Breast epithelium (tissue), 4 donors: ENCODE results near the gene TMEM87B. TPM values are rescaled to one million over a fixed set of nuclear protein-coding genes. Genes with fewer than 3 reads are reported as not detected.
"Not testable (repeated sequence)": the region's sequence is repeated elsewhere in the genome, so short reads cannot be mapped to it uniquely, and the experiment has no call there.

Source experiments
- DNase-seq, 2 donors: peaks; one replicate each; pipeline ENCODE4 v3.0.0-alpha.2; 2019; ENCODE audit warnings: low spot score in 2 of 2
- H3K27ac ChIP-seq, 2 donors: fragments of 200-600 bp; sonication (generic) in 1 of 2; one replicate each; pipeline ENCODE4 v1.5.1; 2016 to 2019; ENCODE audit warnings: mild to moderate bottlenecking in 1 of 2
- H3K27me3 ChIP-seq, 2 donors: fragments of 200-600 bp; sonication (generic) in 1 of 2; one replicate each; pipeline versions ENCODE4 v1.5.1 to v1.6.0; 2017 to 2019; ENCODE audit warnings: control low read depth in 1 of 2, mild to moderate bottlenecking in 1 of 2
- H3K36me3 ChIP-seq: fragments of 200-600 bp; one replicate; pipeline ENCODE4 v1.5.1; 2019
- H3K4me1 ChIP-seq, 2 donors: fragments of 200-600 bp; sonication (generic); one replicate each; pipeline ENCODE4 v1.5.1; 2016 to 2019; ENCODE audit warnings: control low read depth in 1 of 2
- H3K4me3 ChIP-seq, 3 donors: fragments of 200-600 bp; sonication (generic); 1 replicate in 2 of 3; 2 replicates in 1 of 3; pipeline ENCODE4 v1.5.1; 2016 to 2019; ENCODE audit warnings: mild to moderate bottlenecking in 3 of 3, moderate library complexity in 2 of 3
- H3K9me3 ChIP-seq, 2 donors: fragments of 200-600 bp; sonication (generic) in 1 of 2; one replicate each; pipeline ENCODE4 v1.5.1; 2016 to 2019; ENCODE audit warnings: control low read depth in 1 of 2
- CTCF ChIP-seq, 3 donors: fragments of 450-650 bp; IDR thresholded peaks; one replicate each; pipeline ENCODE4 v1.5.1; 2016 to 2017; ENCODE audit warnings: antibody characterized with exemption in 3 of 3, mild to moderate bottlenecking in 3 of 3, moderate library complexity in 3 of 3
- POLR2A ChIP-seq: fragments of 450-650 bp; IDR thresholded peaks from one replicate; pipeline ENCODE4 v1.6.1; 2016; ENCODE audit warnings: antibody characterized with exemption, mild to moderate bottlenecking, moderate library complexity
- POLR2AphosphoS5 ChIP-seq, 3 donors: sonication (generic); formaldehyde crosslinking; IDR thresholded peaks; one replicate each; pipeline ENCODE4 v1.6.1; 2017; ENCODE audit warnings: antibody characterized with exemption in 3 of 3
- intact Hi-C: fragments of 100-400 bp; cut with DNase I; formaldehyde crosslinking; loops from one replicate; pipeline ENCODE4 v1.15.1; 2023; ENCODE audit warnings: low total_unique reads
- total RNA-seq, 3 donors: library from RNA; depleted of rRNA; stranded (reverse); fragments of >200 nt; gene quantifications; one replicate each; pipeline ENCODE4 v1.1.0, GENCODE V29; 2016

The TMEM87B gene
- total RNA-seq, 3 donors from 2014 or later, result 16.2 to 52.0 (median 38.3) TPM

DNA sequence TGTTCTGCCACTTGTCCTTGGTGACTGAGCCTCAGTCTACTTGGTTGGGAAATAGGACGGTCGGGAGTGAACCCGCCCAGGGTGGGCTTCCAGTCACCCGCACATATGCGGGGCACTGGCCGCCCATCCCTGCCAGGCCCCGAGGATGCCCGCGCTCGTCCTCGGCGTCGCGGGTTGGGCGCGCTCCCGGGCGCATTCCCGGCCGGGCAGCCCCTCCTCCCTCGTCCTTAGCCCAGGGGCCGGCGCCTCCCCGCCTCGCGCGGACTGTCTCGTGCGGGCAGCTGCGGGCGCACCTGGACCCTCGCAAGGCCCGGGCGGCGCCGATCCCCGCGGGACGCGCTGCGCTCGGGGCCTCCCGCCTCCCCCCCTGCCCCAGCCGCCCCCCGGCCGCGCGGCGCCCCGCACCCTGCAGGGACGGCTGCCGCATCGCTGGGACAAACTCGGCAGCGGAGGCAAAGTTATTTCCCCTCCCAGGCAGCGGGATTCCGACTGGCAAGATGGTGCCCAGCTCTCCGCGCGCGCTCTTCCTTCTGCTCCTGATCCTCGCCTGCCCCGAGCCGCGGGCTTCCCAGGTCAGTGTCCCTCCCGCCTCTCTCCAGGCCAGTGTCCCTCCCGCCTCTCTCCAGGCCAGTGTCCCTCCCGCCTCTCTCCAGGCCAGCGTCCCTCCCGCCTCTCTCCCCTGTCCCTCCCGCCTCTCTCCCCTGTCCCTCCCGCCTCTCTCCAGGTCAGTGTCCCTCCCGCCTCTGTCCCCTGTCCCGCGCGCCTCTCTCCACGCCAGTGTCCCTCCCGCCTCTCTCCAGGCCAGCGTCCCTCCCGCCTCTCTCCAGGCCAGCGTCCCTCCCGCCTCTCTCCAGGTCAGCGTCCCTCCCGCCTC lies 83.3 kb downstream of the TMEM87B start, which contains the start of gene FBLN7:
Gene FBLN7 (plus strand): TSS at position 227 of the 874 bp plus-strand sequence. CDS start 271 bp downstream, at position 498.
- TF ChIP-seq POLR2A, result no peak
- TF ChIP-seq CTCF (IDR thresholded peaks at IDR 0.05), result no peak
- TF ChIP-seq POLR2AphosphoS5 (IDR thresholded peaks at IDR 0.05), result no peak
- Histone ChIP-seq H3K27ac (peak within 1 kb of the TSS; percentile 60 to 87), H3K9me3 (no peaks in the 10 kb centered on the region), H3K4me3 (peak within 1 kb of the TSS; percentile 53 to 96 (median 61)), H3K27me3 (no peaks in the 10 kb centered on the region), H3K36me3 (no peaks in the 10 kb centered on the region), H3K4me1 (no peaks in the 10 kb centered on the region)
- intact Hi-C loops, result no loop called here
- DNase-seq, result no peak

DNA sequence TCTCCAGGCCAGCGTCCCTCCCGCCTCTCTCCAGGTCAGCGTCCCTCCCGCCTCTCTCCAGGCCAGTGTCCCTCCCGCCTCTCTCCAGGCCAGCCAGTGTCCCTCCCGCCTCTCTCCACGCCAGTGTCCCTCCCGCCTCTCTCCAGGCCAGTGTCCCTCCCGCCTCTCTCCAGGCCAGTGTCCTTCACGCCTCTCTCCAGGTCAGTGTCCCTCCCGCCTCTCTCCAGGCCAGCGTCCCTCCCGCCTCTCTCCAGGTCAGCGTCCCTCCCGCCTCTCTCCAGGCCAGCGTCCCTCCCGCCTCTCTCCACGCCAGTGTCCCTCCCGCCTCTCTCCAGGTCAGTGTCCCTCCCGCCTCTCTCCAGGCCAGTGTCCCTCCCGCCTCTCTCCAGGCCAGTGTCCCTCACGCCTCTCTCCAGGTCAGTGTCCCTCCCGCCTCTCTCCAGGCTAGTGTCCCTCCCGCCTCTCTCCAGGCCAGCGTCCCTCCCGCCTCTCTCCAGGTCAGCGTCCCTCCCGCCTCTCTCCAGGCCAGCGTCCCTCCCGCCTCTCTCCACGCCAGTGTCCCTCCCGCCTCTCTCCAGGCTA lies 84.1 kb downstream of the TMEM87B start:
- intact Hi-C loops, H3K9me3 ChIP-seq, H3K36me3 ChIP-seq, H3K4me1 ChIP-seq, DNase-seq, H3K27me3 ChIP-seq: not testable (repeated sequence)
- peak overlapping the region in 1 of 2 donors; percentile 87 for H3K27ac ChIP-seq
- peak overlapping the region; percentile 53 to 96 (median 61) for H3K4me3 ChIP-seq

GRCh38 chr2:112139661-112140204 lies 84.7 kb downstream of the TMEM87B start:
- H3K36me3 ChIP-seq, H3K27me3 ChIP-seq, intact Hi-C loops, H3K9me3 ChIP-seq, H3K4me1 ChIP-seq, DNase-seq: not testable (repeated sequence)
- H3K27ac ChIP-seq, result peak overlapping the region in 1 of 2 donors; percentile 84
- H3K4me3 ChIP-seq, result peak overlapping the region; percentile 20 to 59 (median 42)

DNA sequence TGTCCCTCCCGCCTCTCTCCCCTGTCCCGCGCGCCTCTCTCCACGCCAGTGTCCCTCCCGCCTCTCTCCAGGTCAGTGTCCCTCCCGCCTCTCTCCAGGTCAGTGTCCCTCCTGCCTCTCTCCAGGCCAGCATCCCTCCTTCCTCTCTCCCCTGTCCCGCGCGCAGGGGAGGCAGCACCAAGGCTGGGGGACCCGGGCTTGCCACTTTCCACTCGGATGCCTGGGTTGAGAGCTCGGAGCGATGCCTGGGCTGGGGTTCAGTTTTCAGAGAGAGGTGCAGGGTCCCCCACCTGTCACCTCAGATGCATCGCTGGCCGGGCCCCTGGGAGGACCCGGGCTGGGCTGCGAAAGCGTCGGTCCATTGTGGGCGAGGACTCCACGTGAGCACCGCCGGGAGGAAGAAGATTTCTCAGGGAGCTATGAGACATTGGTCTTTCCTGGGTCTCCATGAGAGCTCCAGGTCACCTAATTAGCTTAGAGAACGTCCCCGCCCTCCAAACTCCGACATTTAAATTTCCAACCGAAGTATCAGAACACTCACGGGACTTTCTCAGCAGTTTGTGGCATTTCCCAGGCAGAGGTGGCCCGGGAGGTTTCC lies 85.2 kb downstream of the TMEM87B start:
- Histone ChIP-seq H3K27ac (peak overlapping the region; percentile 25 to 84), H3K4me1 (no peaks in the 10 kb centered on the region), H3K36me3 (no peaks in the 10 kb centered on the region), H3K9me3 (no peaks in the 10 kb centered on the region), H3K27me3 (no peaks in the 10 kb centered on the region), H3K4me3 (peak overlapping the region; percentile 20 to 59 (median 42))
- DNase-seq, result no peak
- intact Hi-C loops, result no loop called here
- TF ChIP-seq CTCF (IDR thresholded peaks at IDR 0.05) (no peak), POLR2AphosphoS5 (IDR thresholded peaks at IDR 0.05) (no peak), POLR2A (no peak)

DNA sequence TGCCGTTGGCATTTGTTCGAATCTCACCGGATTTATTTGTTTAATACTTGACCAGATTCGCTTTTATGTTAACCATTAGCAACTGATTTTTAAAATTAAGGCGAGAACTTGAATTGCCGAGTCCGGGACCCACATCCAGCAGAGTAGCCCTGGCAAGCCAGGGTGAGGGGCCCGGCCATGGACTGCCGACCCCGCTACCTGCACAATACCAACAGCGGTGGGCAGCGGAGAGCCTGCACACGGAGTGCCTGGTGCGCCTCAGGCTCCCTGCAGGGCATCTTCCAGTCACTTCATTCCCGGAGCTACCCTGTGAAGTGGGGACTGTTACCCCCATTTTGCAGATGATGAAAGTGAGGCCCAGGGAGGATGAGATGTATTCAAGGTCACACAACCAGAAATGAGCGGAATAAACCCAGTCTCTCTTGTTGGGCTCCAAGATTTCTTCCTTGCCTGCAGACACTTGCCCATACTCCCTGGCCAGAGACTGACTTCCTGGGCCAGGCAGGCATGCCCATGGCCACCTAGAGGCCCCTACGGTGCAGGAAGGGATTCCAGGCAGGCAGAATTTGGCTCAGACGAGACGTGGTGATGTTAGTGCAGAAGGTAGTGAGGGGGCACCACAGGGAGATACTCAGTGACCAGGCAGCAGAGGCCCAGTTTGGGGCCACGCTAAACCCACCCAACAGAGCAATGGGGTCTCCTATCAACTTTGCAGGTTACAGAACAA lies 86.0 kb downstream of the TMEM87B start:
- H3K27ac ChIP-seq, result peak overlapping the region in 1 of 2 donors; percentile 84
- no peaks in the 10 kb centered on the region for H3K36me3 ChIP-seq
- no peaks in the 10 kb centered on the region for H3K27me3 ChIP-seq
- TF ChIP-seq CTCF (IDR thresholded peaks at IDR 0.05) (no peak), POLR2A (no peak)
- no peaks in the 10 kb centered on the region for H3K9me3 ChIP-seq
- intact Hi-C loops, result no loop called here
- no peaks in the 10 kb centered on the region for H3K4me1 ChIP-seq
- no peak for DNase-seq
- H3K4me3 ChIP-seq, result no peak overlapping the region
